Measurements from ENCODE around the gene HOXC6.

DNA sequence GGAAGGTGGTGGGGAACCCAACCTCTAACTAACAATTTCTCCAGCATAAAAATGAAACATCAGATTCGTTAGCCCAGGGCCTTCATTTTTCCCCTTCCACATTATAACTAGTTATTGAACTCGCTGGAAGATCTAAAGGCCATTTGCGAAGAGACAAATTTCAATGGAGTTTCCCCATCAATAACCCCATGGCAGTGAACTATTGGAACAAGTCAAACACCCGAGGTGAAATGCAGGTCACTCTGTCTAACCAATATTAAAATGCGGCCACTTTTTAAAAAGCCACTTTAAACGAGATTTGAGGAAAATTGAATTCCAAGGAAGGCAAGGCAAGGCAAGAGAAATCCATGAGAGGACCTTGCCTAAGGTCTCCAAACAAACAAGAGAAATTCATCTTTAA is 20.9 kb downstream of the HOXC6 start:
- TF ChIP-seq, protein P1, sequence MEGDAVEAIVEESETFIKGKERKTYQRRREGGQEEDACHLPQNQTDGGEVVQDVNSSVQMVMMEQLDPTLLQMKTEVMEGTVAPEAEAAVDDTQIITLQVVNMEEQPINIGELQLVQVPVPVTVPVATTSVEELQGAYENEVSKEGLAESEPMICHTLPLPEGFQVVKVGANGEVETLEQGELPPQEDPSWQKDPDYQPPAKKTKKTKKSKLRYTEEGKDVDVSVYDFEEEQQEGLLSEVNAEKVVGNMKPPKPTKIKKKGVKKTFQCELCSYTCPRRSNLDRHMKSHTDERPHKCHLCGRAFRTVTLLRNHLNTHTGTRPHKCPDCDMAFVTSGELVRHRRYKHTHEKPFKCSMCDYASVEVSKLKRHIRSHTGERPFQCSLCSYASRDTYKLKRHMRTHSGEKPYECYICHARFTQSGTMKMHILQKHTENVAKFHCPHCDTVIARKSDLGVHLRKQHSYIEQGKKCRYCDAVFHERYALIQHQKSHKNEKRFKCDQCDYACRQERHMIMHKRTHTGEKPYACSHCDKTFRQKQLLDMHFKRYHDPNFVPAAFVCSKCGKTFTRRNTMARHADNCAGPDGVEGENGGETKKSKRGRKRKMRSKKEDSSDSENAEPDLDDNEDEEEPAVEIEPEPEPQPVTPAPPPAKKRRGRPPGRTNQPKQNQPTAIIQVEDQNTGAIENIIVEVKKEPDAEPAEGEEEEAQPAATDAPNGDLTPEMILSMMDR (IDR thresholded peaks at IDR 0.05) = no peak
- TF ChIP-seq POLR2A (IDR thresholded peaks at IDR 0.05) = no peak

Measured in stomach (tissue), 4 donors.